ENCODE data around the gene TOB2.
"Not testable (repeated sequence)": the region's sequence is repeated elsewhere in the genome, so short reads cannot be mapped to it uniquely, and the experiment has no call there.

TOB2 gene

GRCh38 chr22:41425660-41426365 lies 20.8 kb downstream of the TOB2 start:
- no peak for DNase-seq

GRCh38 chr22:41418717-41419116 lies 27.9 kb downstream of the TOB2 start:
- no peak for DNase-seq

DNA sequence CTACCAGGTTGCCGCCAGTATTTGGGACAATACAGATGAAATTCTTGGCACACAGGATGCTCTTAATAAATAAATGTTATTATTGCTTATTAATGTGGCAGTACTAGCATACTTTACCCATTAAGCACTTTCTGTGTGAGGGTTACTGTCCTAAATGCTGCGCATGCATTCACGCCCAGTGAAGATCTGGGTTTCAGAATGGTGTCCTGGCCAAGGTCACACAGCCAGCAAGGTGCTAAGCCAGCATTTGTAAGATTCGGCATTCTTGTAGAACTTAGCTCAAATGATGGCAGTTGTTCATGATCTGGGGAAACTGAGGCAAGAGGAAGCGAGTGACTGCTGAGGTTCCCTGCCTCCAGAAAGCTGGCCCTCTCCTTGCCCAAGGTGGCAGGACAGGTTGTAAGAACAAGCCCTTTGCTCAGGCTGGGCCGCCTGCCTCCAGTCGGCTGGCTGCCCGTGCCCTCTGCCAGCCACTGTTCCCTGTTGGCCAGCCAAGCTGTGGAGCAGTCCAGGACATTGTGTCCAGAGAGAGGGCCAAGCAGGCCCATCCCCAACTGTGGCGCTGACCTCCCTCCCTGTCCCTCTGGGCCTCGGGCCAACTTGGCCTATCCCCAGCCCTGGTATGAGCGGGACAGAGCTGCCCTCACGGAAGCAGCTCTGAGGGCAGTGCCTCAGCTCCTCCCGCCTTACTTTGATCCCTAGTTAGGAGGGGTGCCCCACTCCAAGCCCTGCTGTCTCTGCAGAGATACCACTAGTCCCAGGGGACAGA lies 28.8 kb downstream of the TOB2 start:
- DNase-seq, result no peak

GRCh38 chr22:41415554-41415953 lies 31.0 kb downstream of the TOB2 start:
- DNase-seq, result no peak

DNA sequence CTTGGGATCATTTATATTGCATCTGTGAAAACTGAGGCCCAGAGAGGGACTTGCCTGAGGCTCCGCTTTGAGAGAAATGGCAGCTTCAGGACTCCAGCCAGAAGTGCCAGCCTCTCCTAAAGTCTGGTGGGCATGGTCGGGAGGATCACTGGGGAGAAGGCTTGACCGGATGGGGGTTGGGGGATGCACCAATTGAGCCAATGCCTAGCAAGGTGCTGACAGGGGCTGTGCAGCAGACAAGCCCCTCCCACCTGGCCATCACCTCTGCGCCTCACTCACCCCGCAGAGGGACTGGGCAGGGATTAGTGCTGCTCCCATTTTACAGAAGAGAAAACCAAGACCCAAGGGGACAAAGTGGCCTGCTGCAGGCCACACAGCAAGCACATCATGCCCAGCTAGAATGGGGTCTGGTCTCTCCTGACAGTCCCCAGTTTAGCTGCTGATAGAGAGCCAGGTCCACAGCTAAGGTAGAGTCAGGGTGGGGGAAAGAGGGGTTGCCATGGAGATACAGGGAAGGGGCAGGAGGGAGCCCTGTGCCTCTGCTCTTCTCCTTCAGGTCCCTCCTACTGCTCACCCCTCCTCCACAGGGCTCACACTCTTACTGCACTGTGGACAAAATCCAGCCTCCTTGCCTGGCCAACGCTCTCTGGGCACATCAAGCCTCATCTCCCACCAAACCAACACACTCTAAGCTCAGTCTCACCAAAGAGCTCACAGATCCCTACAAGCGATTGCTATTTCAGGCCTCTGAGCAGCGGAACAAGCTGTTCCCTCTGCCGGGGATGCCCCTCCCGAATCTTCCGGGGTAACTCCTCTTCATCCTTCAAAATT lies 35.4 kb downstream of the TOB2 start:
- DNase-seq, result no peak

- DNase-seq, result no peak
Measured at GRCh38 chr22:41410311-41410751, 36.3 kb downstream of the TOB2 start.

DNA sequence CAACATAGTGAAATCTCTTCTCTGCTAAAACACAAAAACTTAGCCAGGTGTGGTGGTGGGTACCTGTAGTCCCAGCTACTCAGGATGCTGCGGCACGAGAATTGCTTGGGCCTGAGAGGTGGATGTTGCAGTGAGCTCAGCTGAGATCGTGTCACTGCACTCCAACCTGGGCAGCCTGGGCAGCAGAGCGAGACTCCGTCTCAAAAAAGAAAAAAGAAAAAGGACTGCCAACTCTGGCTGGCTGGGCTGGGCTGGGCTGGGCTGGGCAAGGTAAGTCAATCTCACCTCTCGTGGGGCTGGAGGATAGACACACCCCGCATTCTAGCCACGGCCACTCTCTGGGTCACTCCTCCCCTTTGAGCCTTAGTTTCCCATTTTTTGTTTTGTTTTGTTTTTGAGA lies 37.9 kb downstream of the TOB2 start:
- no peak for DNase-seq

DNA sequence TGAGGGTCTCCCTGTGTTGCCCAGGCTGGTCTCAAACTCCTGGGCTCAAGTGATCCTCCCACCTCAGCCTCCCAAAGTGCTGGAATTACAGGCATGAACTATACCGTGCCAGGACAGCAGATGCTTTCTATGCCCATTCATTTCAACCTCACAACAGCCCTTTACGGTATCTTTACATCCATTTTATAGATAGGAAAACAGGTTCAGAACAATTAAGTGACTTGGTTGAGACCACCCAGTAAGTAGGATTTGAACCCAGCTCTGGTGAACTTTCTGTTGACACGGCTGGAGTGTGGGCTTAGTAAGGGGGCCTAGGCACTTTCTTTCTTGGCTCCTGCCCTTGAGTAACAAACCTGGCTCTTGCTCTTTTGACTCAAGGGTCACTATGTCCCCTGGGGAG lies 39.2 kb downstream of the TOB2 start:
- no peak for DNase-seq

DNA sequence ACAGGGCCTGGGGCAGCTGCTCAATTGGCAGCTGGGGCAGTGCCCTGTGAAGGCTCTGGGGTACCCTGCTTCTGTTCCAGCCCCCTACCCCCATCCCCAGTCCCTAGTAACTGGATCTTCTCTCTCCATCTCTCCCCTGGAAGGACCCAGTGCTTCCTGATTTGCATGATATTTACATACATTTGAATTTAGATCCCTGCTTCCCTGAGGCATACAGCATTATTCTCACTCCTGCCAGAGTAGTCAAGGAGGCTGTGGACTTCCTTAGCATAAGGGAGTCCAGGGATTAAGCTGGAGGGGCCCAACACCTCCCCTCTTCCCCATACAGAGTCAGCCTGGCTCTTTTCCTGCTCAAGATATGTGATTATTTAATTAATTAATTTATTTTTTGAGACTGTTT lies 40.2 kb downstream of the TOB2 start:
- DNase-seq, result no peak

- DNase-seq, result no peak
Measured at GRCh38 chr22:41405588-41405987, 41.0 kb downstream of the TOB2 start.

DNA sequence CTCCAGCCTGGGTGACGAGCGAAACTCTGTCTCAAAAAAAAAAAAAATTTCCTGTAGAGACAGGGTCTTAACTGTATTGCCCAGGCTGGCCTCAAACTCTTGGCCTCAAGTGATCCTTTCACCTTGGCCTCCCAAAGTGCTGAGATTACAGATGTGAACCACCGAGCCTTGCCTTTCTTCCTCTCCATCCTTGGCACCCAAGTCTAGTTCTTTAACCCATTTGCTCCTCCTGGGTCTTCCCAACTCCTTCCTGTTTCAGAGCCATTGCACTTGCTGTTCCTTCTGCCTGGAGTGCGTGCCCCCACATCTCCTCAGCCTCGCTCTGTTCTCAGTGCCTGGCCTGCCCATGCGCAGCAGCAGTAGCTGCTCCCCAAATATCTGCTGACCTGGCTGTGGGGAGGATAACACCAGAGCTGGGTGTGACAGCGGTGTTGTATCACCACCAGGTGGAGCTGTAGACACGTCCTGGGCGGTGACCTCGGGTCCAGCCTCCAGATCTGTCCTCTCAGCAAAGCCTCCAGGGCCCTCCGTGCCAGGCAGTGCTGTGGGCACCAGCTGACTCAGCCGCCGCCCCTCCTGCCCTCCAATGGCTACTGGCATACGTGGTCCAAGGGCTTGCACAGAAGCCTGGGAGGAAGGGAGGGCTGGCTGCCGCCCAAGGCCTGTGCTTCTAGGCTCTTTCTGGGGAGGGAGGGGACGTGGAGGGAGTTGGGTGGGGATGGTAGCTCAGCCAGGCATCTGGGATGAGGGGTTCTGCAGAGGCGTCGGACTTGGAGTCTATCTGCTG lies 42.9 kb downstream of the TOB2 start:
- DNase-seq, result peak; percentile 77

DNA sequence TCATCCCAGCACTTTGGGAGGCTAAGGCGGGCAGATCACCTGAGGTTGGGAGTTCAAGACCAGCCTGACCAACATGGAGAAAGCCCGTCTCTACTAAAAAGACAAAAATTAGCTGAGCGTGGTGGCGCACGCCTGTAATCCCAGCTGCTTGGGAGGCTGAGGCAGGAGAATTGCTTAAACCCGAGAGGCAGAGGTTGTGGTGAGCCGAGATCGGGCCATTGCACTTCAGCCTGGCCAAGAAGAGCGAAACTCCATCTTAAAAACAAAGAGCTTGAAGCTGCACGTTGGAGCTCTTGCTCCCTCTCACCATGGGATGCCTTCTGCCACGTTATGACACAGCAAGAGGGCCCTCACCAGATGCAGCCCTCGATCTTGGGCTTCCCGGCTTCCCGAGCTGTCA lies 43.8 kb downstream of the TOB2 start:
- not testable (repeated sequence) for DNase-seq

DNA sequence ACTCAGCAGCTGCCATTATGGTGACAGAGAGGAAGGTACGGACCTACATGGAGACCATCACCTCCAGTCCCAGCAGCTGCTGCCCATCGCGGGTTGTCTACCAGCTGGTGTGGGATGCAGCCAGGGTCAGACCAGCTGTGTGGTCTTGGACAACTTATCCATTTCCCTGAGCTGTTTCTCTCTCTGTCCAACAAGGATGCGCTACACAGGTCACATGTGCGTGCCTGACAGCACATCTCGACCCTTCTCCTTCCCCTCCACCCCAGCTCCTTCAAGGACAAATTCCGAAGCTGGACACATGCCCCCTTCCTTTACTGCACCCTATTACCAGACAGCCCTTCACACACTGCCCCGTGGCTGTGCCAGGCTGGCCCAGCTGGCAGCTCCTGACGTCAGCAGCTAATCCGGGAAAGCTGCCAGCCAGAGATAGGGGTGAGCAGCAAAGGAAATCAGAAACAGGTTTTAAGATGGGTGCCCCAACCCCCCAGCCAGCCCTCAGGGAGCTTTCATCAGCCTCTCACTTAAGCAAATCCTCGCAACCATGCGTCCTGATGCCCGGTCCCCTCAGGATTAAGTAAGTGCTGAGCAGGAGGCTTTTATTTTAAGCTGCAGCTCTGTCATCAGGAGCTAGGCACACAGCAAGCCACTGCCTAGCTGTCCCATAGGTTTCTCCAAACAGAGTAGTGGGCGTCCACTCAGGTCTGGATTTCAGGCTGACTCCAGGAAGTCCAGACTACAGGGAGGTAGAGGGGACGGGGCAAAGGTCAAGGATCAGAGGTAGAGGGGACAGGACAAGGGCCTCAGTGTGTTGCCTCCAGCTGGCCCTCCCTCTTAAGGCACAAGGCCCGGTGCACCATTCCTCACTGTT lies 44.6 kb downstream of the TOB2 start:
- DNase-seq, result no peak

GRCh38 chr22:41398921-41399320 lies 47.7 kb downstream of the TOB2 start:
- no peak for DNase-seq

DNA sequence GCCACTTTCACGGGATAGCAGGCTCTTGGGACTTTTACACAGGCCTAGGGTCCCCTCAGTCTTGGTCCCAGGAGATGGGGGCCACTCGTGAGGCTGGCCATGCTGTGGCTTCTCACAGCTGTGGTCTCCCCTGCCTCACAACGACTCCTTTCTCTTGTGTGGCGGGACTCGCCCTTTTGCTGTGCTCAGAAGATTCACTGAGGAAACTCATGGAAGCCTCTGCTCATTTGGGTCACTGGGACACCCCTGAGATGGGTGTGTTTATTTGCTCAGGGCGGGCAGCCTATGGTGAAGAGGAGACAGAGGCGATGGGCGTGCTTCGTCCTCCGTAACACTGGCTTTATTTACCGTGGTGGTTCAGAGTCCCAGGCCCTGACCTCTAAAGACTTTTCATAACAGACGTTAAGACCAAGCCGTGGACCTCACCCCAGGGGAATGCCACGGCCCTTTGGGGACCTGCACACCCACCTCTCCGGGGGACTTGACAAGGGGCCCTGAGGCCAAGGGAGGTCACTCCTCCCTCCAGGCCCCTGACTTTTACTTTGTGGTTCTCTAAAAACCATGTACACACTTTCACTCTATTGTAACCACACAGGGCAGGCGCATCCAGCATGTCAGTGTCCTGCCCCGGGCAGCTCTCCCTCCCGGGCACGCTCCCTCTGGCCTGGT lies 49.3 kb downstream of the TOB2 start:
- DNase-seq, result no peak

- DNase-seq, result no peak
Measured at GRCh38 chr22:41395531-41396240, 50.9 kb downstream of the TOB2 start.

DNA sequence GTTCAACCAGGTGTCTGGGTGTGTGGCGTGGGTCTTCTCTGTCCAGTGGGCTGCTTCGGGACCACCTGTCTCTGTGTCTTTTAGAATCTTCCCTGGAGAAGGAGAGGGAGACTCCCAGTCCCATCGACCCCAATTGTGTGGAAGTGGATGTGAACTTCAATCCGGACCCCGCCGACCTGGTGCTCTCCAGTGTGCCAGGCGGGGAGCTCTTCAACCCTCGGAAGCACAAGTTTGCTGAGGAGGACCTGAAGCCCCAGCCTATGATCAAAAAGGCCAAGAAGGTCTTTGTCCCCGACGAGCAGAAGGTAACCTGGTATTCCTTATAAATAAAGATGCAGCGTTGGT lies 52.6 kb downstream of the TOB2 start:
- DNase-seq, result no peak

- DNase-seq, result no peak
Measured at GRCh38 chr22:41387341-41387740, 59.3 kb downstream of the TOB2 start.

GRCh38 chr22:41384128-41384527 lies 62.5 kb downstream of the TOB2 start:
- DNase-seq, result no peak
